Activated effector memory CD4-positive, alpha-beta T cell treated with Interleukin-2 at 50 U/mL for 16 hours (primary cell): ENCODE results near the gene PHOSPHO1.
A peak's percentile ranks its signal among the peaks of the same experiment; 100 is the strongest.

Source experiments
- DNase-seq: peaks from one replicate; pipeline ENCODE4 v3.0.0-alpha.2; 2020

The PHOSPHO1 gene

DNA sequence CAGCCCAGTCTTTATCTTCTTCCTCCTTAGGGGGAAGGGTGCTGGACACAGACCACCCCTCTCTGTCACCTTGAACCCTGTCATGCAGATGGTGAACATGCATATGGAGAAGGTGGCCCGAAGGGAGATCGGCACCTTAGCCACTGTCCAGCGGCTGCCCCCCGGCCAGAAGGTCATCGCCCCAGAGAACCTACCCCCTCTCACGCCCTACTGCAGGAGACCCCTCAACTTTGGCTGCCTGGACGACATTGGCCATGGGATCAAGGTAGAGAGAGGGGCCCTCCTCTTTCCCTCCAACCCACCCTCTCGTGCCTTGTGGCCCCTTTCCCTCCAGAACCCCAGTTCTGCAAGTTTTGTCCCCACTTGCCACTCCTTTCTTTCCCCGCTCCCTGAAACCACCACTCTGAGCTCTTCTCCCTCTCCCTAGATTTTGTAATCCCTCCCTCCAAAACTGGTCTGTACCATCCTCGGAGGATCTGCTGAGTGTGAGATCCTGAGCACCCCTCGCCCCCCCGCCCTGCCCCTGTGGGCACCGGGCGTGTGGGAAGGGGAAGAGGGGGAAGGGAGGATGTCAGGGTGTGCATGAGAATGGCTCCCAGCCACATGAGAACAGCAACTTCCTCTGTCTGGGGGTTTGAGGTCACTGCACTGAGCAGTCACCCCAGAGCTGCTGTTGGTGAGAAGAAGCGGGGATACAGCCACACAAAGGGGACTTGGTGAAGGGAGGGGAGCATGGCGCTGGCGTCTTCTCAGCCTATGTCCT lies 12.8 kb downstream of the PHOSPHO1 start:
- peak; percentile 61 for DNase-seq

GRCh38 chr17:49216953-49217650 lies 13.5 kb downstream of the PHOSPHO1 start:
- DNase-seq, result no peak

DNA sequence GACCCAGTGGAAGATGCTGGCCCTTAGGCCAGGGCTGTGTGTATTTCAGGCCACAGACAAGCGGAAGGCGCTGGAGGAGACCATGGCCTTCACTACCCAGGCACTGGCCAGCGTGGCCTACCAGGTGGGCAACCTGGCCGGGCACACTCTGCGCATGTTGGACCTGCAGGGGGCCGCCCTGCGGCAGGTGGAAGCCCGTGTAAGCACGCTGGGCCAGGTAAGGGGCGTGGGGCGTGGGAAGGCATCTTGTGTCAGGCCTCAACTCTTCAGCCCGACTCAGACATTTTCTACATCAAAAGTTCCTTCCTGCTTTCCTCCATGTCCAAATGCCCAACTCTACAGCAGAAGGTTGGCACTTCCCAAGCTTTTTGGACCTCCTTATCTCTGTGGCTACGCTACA lies 14.1 kb downstream of the PHOSPHO1 start:
- DNase-seq, result no peak

DNA sequence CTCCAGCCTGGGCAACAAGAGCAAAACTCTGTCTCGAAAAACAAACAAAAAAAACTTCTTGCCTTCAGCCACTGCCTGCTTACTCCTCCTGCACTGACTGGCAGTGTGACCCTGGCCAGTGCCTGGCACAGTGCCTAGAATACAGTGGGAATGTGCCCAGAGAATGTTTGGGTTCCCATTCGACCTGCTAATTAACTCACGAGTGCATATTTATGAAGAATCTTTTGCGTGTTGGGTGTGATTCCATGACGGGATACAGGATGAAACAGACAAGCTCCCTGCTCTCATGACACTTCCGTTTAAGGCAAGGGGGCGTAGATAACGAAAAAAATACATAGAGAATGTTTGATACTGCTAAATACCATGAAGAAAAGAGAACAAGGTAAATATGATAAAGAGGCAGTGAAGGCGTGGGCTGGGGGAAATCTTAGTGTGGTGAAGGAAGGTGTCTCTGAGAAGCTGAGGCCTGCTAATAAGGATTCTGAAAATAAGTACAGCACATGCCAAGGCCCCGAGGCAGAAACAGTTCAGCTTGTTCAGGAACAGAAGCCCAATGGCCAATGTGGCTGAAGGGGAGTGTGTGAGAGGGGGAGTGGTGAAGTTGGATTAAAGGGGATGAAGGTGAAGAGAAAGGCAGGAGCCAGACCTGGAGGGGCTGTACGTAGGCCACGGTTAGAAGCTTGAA lies 15.8 kb downstream of the PHOSPHO1 start:
- DNase-seq, result no peak

- DNase-seq, result no peak
These were observed 16.7 kb downstream of the PHOSPHO1 start for GRCh38 chr17:49213847-49214246.

GRCh38 chr17:49213399-49213798 lies 17.2 kb downstream of the PHOSPHO1 start:
- DNase-seq, result no peak

GRCh38 chr17:49210158-49211029 lies 20.2 kb downstream of the PHOSPHO1 start, which contains the start of the genes ABI3 and GNGT2:
TSS of gene ABI3 (plus strand) at chr17:49210707. CDS start at chr17:49210725, 18 bp downstream.
TSS of gene GNGT2 (minus strand) at chr17:49210574. CDS start at chr17:49207422, 3,152 bp downstream.
- DNase-seq, result peak; percentile 48

- no peak for DNase-seq
These were observed 21.5 kb downstream of the PHOSPHO1 start for GRCh38 chr17:49209061-49209571.

DNA sequence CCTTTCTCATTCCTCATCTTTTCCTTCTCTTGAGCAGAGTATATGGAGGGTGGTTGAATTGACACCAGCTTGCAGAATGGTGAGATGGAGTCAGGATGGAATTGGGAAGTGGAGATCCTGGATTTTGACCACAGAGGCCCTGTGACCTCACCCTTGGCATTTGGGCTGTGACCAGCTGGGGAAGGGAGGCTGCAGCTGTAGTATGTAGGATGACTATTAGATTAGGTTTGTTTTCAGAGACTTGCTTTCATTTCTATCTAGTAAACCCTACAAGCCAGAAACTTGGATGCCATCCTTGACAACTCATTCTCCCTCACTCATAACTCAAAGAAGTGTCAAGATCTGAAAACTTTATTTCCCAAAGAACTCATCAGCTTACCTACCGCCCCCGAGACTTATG lies 26.1 kb downstream of the PHOSPHO1 start:
- DNase-seq, result no peak

DNA sequence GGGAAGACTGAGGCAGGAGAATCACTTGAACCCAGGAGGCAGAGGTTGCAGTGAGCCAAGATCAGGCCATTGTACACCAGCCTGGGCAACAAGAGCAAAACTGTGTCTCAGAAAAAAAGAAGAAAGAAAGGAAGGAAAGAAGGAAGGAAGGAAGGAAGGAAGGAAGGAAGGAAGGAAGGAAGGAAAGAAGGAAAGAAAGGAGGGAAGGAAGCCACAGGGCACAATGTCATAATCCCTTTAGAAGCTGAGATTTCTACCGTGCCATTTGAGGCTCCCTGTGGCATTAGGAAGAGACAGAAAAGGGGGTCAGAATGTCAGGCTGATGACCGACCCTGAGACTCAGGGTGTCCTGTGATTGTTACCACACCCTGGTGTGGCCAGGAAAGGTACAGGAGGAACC lies 26.8 kb downstream of the PHOSPHO1 start:
- DNase-seq, result no peak

DNA sequence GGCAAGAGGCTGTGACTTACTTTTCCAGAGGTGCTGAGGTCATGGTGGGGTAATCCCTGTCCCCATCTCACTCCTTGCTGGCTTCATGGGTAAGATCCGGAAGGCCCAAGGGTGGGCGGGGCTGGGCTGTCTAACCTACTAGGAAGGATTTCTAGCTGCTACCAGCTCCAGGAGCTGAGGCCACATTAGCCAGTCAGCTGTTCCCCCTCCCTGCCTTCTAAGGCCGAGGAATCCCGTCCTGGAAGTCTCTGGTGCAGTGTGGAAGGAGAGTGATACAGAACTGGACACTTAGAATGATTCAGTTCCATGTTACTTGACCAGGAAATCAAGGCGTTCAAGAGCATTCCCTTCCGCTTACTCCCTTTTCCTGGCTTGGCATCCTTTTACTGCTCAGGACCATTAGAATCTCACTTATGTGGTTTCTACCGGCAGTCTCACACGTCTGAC lies 29.1 kb downstream of the PHOSPHO1 start:
- no peak for DNase-seq

DNA sequence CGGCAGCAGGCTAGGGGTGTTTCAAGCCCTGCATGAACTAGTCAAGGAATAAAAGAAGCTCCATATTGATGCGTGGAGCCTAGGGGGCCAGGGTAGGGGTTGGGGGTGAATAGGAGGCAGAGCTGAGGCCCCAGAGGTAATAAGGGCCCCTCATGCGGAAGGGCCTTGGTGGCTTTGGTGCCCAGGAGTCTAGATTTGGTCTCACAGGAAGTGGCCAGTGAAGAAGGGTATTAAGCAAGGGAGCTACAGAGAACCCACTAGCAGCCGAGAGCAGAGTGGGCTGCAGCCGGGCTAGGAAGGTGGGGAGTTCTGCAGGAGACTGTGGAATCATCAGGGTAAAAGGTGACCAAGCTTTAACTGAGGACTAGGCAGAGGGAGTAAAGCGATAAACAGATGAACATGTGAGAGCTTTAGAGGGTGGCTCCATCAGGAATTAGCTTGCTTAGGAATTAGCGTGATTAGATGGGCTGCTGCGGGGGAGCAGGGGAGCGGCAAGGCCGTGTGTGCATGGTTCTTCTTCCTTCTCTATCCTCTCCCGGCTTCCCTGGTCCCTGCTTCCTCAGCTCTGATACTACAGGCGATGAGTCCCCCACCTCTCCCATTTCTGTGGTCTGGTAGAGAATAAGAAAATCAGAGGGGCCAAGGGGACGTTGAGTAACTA lies 30.0 kb downstream of the PHOSPHO1 start:
- DNase-seq, result no peak

DNA sequence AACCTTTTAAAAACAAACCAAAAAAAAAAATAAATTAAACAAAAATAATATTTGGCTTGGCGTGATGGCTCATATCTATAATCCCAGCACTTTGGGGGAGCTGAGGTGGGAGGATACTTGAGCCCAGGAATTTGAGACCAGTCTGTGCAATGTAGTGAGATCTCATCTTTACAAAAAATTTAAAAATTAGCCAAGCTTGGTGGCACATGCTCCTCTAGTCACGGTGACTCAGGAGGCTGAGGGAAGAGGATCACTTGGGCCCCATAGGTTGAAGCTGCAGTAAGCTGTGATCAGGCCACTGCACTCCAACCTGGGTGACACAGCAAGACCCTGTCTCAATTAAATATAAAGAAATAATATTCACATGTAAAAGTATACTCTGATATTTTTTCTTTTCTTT lies 32.4 kb downstream of the PHOSPHO1 start:
- no peak for DNase-seq

DNA sequence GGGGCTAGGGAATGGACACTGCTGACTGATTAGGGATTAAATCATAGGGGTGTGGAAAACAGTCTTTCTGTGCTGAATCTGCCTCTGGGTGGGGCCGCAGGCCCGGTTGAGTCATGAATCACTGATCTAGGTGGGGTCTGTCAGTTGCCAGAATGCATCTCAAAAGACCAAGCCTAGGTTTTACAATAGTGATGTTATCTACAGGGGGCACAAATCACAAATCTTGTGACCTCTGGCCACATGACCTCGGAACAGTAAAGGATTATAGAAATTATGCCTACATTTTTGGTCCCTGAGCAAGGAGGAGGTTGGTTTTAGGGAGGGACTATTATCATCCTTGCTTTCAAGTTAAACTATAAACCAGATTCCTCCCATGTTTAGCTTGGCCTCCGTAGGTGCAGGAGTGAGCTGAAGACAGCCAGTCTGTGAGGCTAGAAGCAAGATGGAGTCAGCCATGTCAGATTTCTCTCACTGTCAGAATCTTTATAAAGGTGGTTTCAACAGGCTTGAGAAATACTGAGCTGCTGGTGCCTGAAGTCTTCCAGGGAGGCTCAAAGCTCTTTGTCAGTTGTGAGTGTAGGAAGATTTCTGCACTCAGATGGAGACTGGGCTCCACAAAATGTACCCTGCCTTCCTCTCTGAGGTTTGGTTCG lies 33.1 kb downstream of the PHOSPHO1 start:
- no peak for DNase-seq

GRCh38 chr17:49196520-49196919 lies 34.1 kb downstream of the PHOSPHO1 start:
- DNase-seq, result no peak

- no peak for DNase-seq
These were observed 34.8 kb downstream of the PHOSPHO1 start for GRCh38 chr17:49195751-49196150.

DNA sequence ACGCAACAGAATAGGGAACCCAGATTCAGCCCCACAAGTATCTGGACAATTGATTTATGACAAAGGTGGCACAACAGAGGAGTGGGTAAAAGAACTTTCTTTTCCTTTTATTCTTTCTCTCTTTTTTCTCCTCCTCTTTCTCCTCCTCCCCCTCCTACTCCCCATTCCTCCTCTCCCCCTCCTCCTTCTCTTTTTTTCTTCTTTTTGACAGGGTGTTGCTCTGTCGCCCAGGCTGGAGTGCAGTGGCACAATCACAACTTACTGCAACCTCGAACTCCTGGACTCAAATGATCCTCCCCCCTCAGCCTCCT lies 36.3 kb downstream of the PHOSPHO1 start:
- DNase-seq, result no peak

DNA sequence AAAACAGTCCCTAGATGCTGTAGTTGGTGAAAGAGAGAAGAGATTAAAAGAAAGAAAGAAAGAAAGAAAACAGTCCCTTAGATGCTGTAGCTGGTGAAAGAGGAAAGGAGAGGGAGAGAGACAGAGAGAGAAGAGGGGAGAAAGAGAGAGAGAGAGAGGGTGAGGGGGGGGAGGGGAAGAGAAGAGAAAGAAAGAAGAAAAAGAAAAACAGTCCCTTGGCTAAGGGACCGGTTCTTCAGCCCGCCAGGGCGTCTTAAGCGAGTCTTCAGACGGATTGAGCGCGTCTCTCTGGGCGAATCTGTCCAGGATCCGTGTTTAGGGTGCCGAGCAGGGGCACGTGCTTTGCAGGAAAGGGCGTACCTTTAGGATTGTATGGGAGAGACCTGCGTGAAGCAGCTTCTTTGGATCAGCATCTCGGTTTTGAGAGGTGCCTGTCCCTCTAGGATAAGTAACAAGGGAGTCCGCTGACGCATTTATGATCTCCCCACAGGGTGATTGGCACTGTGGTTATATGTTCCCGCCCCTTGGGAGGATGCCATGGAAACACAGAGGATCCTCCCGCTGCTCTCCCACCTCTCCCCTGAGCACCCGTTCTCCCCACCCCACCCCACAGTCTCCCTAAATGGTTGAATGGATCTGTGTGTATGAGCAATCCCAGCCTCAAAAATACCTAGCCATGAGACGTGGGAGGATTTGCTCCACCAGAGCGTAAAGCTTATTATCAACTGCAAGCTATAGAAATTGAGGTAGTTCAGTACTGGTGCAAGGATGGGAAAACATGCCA lies 36.9 kb downstream of the PHOSPHO1 start:
- DNase-seq, result no peak

GRCh38 chr17:49191917-49192741 lies 38.5 kb downstream of the PHOSPHO1 start:
- peak; percentile 87 for DNase-seq
